Measurements from ENCODE around the gene GBP2. TPM values are rescaled to one million over a fixed set of nuclear protein-coding genes. Genes with fewer than 3 reads are reported as not detected.

The GBP2 gene
- total and polyA plus RNA-seq, 9 of the 15 experiments (the other 6 are each of a cell fraction or from before 2014, with no cell fraction given) = 0.45 to 2.2 (median 0.69) TPM

- no peak for FAIRE-seq
- H3K4me1 ChIP-seq (replicated peaks in 1 of 2; ENCODE audit: control insufficient read depth in 2 of 2, insufficient read depth in 2 of 2, low read length in 2 of 2) = no peaks in the 10 kb centered on the region
- TF ChIP-seq ZNF644 (tag; IDR thresholded peaks at IDR 0.05; ENCODE audit: low read depth) = no peak
- TF ChIP-seq, protein P1, sequence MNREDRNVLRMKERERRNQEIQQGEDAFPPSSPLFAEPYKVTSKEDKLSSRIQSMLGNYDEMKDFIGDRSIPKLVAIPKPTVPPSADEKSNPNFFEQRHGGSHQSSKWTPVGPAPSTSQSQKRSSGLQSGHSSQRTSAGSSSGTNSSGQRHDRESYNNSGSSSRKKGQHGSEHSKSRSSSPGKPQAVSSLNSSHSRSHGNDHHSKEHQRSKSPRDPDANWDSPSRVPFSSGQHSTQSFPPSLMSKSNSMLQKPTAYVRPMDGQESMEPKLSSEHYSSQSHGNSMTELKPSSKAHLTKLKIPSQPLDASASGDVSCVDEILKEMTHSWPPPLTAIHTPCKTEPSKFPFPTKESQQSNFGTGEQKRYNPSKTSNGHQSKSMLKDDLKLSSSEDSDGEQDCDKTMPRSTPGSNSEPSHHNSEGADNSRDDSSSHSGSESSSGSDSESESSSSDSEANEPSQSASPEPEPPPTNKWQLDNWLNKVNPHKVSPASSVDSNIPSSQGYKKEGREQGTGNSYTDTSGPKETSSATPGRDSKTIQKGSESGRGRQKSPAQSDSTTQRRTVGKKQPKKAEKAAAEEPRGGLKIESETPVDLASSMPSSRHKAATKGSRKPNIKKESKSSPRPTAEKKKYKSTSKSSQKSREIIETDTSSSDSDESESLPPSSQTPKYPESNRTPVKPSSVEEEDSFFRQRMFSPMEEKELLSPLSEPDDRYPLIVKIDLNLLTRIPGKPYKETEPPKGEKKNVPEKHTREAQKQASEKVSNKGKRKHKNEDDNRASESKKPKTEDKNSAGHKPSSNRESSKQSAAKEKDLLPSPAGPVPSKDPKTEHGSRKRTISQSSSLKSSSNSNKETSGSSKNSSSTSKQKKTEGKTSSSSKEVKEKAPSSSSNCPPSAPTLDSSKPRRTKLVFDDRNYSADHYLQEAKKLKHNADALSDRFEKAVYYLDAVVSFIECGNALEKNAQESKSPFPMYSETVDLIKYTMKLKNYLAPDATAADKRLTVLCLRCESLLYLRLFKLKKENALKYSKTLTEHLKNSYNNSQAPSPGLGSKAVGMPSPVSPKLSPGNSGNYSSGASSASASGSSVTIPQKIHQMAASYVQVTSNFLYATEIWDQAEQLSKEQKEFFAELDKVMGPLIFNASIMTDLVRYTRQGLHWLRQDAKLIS (CRISPR knock-in tag; IDR thresholded peaks at IDR 0.05) = no peak
- TF ChIP-seq ZBTB17 (CRISPR knock-in tag; IDR thresholded peaks at IDR 0.05) = no peak
- TF ChIP-seq GTF2E2 (tag; IDR thresholded peaks at IDR 0.05) = no peak
- TF ChIP-seq ZNF347 (CRISPR knock-in tag; IDR thresholded peaks at IDR 0.05; ENCODE audit: low read depth) = no peak
- no peak for TF ChIP-seq CHD2 (IDR thresholded peaks at IDR 0.05; ENCODE audit: low read depth, low read length)
- no peak for ATAC-seq
- intact Hi-C loops (cut with micrococcal nuclease) = no loop called here
- no peak overlapping the region for H3K9ac ChIP-seq (ENCODE audit: insufficient read depth in 1 of 2, low read depth in 2 of 2, low read length in 2 of 2)
- ChIA-PET CTCF (ENCODE audit: low intra/inter-chr PET ratio) (no interaction called here), POLR2A (no interaction called here)
- no peaks in the 10 kb centered on the region for H3K9me3 ChIP-seq (replicated peaks; ENCODE audit: control insufficient read depth, insufficient read depth, low read depth, low read length)
- no peak for DNase-seq (ENCODE audit: extremely low read depth in 1 of 4, low spot score in 3 of 4)
- no TSS peak for BruUV-seq (replicated peaks)
- no peak overlapping the region for H3K4me3 ChIP-seq
- no peaks in the 10 kb centered on the region for H3K27me3 ChIP-seq (ENCODE audit: control insufficient read depth in 2 of 2, insufficient read depth in 2 of 2, low read length in 2 of 2)
- 2% methylated on average over 4 of the region's 4 CpGs for WGBS (ENCODE audit: insufficient coverage, low coverage, missing lambda C conversion rate)
- no peaks in the 10 kb centered on the region for H3K36me3 ChIP-seq (ENCODE audit: control insufficient read depth, insufficient read depth, low read length)
- H2AFZ ChIP-seq (ENCODE audit: low read depth, low read length) = no peak overlapping the region
- H3K79me2 ChIP-seq (ENCODE audit: control insufficient read depth, insufficient read depth, low read length) = no peaks in the 10 kb centered on the region
- H4K20me1 ChIP-seq (replicated peaks; ENCODE audit: control insufficient read depth, insufficient read depth, low read length) = no peaks in the 10 kb centered on the region
- no peaks in the 10 kb centered on the region for H3K9me1 ChIP-seq (ENCODE audit: control insufficient read depth, insufficient read depth, low read length)
- in situ Hi-C loops (cut with MboI) = no loop called here
- H3K4me2 ChIP-seq (ENCODE audit: insufficient read depth, low read length) = no peak overlapping the region
- H3K27ac ChIP-seq (ENCODE audit: extremely low read depth, low read depth, low read length) = no peak overlapping the region
These were observed 16.2 kb upstream of the GBP2 start for GRCh38 chr1:89142160-89142559.

All from K562 (cell line).